Measurements from ENCODE around the gene TNS3.

Gene TNS3

DNA sequence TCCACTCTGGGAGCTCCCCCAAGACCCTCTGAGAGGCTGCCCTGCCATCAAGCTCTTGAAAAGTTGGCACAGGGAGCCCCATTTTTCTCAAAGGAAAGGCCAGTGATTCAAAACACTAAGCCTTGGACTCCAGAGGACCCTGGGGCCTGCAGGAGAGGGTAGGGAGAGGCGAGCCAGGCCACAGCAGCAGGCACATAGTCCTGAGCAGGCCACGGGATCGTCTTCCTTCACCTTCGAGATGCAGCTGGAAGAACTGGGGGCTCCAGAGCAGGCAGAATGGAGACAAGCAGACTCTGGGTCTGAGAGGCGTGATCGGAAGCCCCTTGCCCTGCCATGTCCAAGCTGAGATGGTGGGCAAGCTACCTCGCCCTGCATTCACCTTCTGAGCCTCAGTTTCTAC, 13.9 kb downstream of the TNS3 start:
- H3K4me3 ChIP-seq (replicated peaks; ENCODE audit: low read depth, low read length): no peak overlapping the region
- TF ChIP-seq, protein P1, sequence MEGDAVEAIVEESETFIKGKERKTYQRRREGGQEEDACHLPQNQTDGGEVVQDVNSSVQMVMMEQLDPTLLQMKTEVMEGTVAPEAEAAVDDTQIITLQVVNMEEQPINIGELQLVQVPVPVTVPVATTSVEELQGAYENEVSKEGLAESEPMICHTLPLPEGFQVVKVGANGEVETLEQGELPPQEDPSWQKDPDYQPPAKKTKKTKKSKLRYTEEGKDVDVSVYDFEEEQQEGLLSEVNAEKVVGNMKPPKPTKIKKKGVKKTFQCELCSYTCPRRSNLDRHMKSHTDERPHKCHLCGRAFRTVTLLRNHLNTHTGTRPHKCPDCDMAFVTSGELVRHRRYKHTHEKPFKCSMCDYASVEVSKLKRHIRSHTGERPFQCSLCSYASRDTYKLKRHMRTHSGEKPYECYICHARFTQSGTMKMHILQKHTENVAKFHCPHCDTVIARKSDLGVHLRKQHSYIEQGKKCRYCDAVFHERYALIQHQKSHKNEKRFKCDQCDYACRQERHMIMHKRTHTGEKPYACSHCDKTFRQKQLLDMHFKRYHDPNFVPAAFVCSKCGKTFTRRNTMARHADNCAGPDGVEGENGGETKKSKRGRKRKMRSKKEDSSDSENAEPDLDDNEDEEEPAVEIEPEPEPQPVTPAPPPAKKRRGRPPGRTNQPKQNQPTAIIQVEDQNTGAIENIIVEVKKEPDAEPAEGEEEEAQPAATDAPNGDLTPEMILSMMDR (IDR thresholded peaks at IDR 0.05; ENCODE audit: low read depth, low read length, missing control alignments): no peak
- DNase-seq (ENCODE audit: extremely low read depth, low read depth): no peak

GRCh38 chr7:47565640-47566250, 16.2 kb downstream of the TNS3 start:
- no peak for DNase-seq (ENCODE audit: extremely low read depth, low read depth)
- H3K4me3 ChIP-seq (replicated peaks; ENCODE audit: low read depth, low read length): no peak overlapping the region
- TF ChIP-seq, protein P1 (IDR thresholded peaks at IDR 0.05; ENCODE audit: low read depth, low read length, missing control alignments): no peak

- no peak overlapping the region for H3K4me3 ChIP-seq (replicated peaks; ENCODE audit: low read depth, low read length)
- TF ChIP-seq, protein P1 (IDR thresholded peaks at IDR 0.05; ENCODE audit: low read depth, low read length, missing control alignments): no peak
- DNase-seq (ENCODE audit: extremely low read depth, low read depth): no peak
Measured at GRCh38 chr7:47563521-47563920, 18.4 kb downstream of the TNS3 start.

- no peak for DNase-seq (ENCODE audit: extremely low read depth, low read depth)
- H3K4me3 ChIP-seq (replicated peaks; ENCODE audit: low read depth, low read length): no peak overlapping the region
- TF ChIP-seq, protein P1 (IDR thresholded peaks at IDR 0.05; ENCODE audit: low read depth, low read length, missing control alignments): no peak
Measured at GRCh38 chr7:47561715-47562446, 20.0 kb downstream of the TNS3 start.

GRCh38 chr7:47559306-47560220, 22.3 kb downstream of the TNS3 start:
- TF ChIP-seq, protein P1 (IDR thresholded peaks at IDR 0.05; ENCODE audit: low read depth, low read length, missing control alignments): no peak

DNA sequence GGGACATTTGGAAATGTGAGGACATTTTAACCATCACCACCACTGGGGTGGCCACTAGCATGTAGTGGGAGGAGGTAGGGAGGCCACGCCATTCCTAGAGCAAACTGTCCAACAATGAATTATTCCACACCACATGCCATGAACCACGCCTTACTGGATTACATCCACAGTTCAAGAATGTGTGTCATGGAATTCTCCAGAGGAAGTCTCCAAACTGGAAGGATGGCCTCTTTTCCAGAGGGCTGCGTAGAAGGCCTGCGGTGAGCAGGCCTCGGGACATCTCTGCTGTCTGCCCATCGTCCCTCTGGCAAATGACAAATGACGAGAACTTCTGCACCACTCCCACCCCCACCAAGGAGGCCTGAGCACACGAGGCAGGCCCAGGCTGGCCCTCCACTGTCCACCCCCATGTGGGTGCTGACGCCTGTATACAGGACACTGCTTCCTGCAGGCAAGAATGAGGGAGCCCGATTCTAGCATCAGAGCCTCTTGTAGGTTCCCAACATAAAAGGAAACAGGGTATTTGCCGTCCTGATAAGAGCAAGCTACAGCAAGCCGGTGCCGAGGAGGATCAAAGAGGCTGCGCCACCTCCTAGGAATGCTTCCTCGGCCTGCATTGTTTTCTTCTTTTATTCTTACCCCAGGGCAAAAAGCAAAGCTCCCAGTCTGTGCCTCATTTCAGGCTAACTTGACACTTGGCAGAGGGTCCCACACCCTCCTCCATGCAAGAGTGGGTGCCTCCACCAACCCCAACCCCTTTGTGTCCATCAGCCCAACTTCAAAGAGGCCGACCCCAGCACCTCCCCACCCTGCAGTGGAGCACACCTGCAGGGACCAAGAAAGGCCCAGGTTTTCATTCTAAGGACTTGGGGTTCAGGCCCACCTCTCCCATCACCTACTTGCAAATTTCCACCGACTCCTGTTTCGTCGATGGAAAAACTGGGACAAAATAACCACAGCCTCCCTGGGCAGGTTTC, 23.9 kb downstream of the TNS3 start:
- TF ChIP-seq, protein P1 (IDR thresholded peaks at IDR 0.05; ENCODE audit: low read depth, low read length, missing control alignments): no peak
- no peak for DNase-seq (ENCODE audit: extremely low read depth, low read depth)
- no peak overlapping the region for H3K4me3 ChIP-seq (replicated peaks; ENCODE audit: low read depth, low read length)

More at GRCh38 chr7:47559306-47560220, 22.3 kb downstream of the TNS3 start:
- H3K4me3 ChIP-seq (replicated peaks; ENCODE audit: low read depth, low read length): no peak overlapping the region
- DNase-seq (ENCODE audit: extremely low read depth, low read depth): no peak

All from HFF-Myc (cell line).